ENCODE measurements around the gene IGSF3. TPM values are rescaled to one million over a fixed set of nuclear protein-coding genes. Genes with fewer than 3 reads are reported as not detected.

Gene IGSF3
- total and polyA plus RNA-seq, 2 experiments from 2014 or later: 7.3 to 37.8 TPM

DNA sequence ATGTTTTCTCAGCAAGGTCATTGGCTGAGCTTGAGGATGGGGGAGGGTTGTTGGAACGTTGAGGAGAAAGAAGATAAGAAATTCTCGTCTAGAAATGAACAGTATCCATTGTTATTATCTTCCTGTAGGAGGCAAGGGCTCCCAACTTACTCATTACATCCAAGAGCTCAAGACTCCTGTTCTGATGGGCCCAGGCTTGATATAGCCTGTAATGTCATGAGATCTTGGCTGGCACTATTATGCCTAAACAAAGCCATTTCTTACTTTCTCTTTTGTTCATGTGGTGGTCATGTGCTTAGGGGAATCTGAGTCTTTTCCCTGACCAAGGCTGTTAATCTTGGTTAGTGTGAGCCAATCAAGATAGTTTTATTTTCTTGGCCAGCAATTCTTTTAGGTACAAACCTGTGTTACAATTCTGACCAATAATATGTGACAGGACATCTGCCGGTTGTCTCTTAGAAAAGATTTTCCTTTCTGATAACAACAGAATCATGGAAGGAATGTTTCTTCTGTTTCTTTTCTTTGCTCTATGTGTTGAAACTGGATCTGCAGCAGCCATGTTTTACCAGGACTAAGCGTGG lies 15.2 kb upstream of the IGSF3 start (continued):
- no peak for TF ChIP-seq ZNF462 (CRISPR knock-in tag; IDR thresholded peaks at IDR 0.05)

- DNase-seq (ENCODE audit: low spot score) (no peak), ATAC-seq (no peak)
- Histone ChIP-seq H3K4me1 (ENCODE audit: insufficient read depth) (no peaks in the 10 kb centered on the region), H4K20me1 (replicated peaks; ENCODE audit: insufficient read depth) (no peaks in the 10 kb centered on the region), H3K79me2 (replicated peaks; ENCODE audit: insufficient read depth) (no peaks in the 10 kb centered on the region), H3K4me2 (no peak overlapping the region), H2AFZ (no peak overlapping the region), H3K9me2 (ENCODE audit: insufficient read depth) (peaks cover 7% of the 10 kb centered on the region; the same call in 1 of the 2 replicates), H3K27me3 (ENCODE audit: insufficient read depth) (no peaks in the 10 kb centered on the region), H3F3A (replicated peaks; ENCODE audit: low read depth) (no peaks in the 10 kb centered on the region), H3K36me3 (ENCODE audit: insufficient read depth) (no peaks in the 10 kb centered on the region), H3K4me3 (no peak overlapping the region), H3K27ac (ENCODE audit: low read depth) (no peak overlapping the region)
- H3K27me3 Mint-ChIP-seq (ENCODE audit: insufficient read depth, low read depth, poor library complexity): no peaks in the 10 kb centered on the region
- H3K4me1 Mint-ChIP-seq: no peaks in the 10 kb centered on the region; the same call in 2 of the 3 replicates
- no peak overlapping the region for H3K4me3 Mint-ChIP-seq
- H3K36me3 Mint-ChIP-seq (ENCODE audit: low read depth): no peaks in the 10 kb centered on the region
- no peaks in the 10 kb centered on the region for H3K9me3 Mint-ChIP-seq
- H3K27ac Mint-ChIP-seq: no peak overlapping the region
- TF ChIP-seq STAT1 (IDR thresholded peaks at IDR 0.05; ENCODE audit: unreplicated experiment): no peak
- peak; percentile 68 for TF ChIP-seq ZNF331 (CRISPR knock-in tag; IDR thresholded peaks at IDR 0.05; ENCODE audit: low read depth)
Measured at GRCh38 chr1:116681343-116681899, 13.9 kb upstream of the IGSF3 start.

DNA sequence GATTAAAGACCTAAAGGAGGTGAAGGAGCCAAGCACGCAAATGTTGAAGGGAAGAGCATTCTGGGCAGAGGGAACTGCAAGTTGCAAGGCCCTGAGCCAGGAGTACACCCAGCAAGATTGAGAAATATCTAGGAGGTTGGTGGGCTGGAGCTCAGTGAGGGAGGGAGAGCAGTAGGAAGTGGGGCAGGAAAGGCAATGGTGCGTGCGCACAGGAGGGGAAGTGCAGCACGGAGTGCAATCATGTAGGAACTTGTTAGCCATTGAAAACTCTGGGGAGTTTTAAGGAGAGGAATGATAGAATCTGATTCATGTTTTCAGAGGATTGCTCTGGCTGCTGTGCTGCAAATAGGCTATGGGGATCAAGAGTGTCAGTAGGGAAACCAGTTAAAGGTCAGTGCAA lies 13.2 kb upstream of the IGSF3 start:
- ATAC-seq: no peak
- H3K4me1 Mint-ChIP-seq: no peaks in the 10 kb centered on the region
- DNase-seq (ENCODE audit: low spot score): no peak
- H3K4me2 ChIP-seq: no peak overlapping the region
- H2AFZ ChIP-seq: no peak overlapping the region
- peaks cover 7% of the 10 kb centered on the region; the same call in 1 of the 2 replicates for H3K9me2 ChIP-seq (ENCODE audit: insufficient read depth)
- H3K27me3 ChIP-seq (ENCODE audit: insufficient read depth): no peaks in the 10 kb centered on the region
- H3K4me3 ChIP-seq: no peak overlapping the region
- H3K9me3 Mint-ChIP-seq: no peaks in the 10 kb centered on the region
- H3K27me3 Mint-ChIP-seq (ENCODE audit: insufficient read depth, low read depth, poor library complexity): peaks cover 3% of the 10 kb centered on the region
- no peaks in the 10 kb centered on the region for H4K20me1 ChIP-seq (replicated peaks; ENCODE audit: insufficient read depth)
- H3K27ac Mint-ChIP-seq: no peak overlapping the region
- H3K36me3 Mint-ChIP-seq (ENCODE audit: low read depth): no peaks in the 10 kb centered on the region
- H3F3A ChIP-seq (replicated peaks; ENCODE audit: low read depth): no peaks in the 10 kb centered on the region
- H3K4me1 ChIP-seq (ENCODE audit: insufficient read depth): no peaks in the 10 kb centered on the region
- no peaks in the 10 kb centered on the region for H3K79me2 ChIP-seq (replicated peaks; ENCODE audit: insufficient read depth)
- H3K36me3 ChIP-seq (ENCODE audit: insufficient read depth): no peaks in the 10 kb centered on the region
- no peak overlapping the region for H3K4me3 Mint-ChIP-seq
- no peak overlapping the region for H3K27ac ChIP-seq (ENCODE audit: low read depth)
- no peak for TF ChIP-seq EZH2phosphoT487 (IDR thresholded peaks at IDR 0.05; ENCODE audit: unreplicated experiment)
- no peak for TF ChIP-seq JUNB (IDR thresholded peaks at IDR 0.05; ENCODE audit: unreplicated experiment)
- TF ChIP-seq EZH2 (IDR thresholded peaks at IDR 0.05; ENCODE audit: low read depth, unreplicated experiment): no peak
- TF ChIP-seq, protein P1, sequence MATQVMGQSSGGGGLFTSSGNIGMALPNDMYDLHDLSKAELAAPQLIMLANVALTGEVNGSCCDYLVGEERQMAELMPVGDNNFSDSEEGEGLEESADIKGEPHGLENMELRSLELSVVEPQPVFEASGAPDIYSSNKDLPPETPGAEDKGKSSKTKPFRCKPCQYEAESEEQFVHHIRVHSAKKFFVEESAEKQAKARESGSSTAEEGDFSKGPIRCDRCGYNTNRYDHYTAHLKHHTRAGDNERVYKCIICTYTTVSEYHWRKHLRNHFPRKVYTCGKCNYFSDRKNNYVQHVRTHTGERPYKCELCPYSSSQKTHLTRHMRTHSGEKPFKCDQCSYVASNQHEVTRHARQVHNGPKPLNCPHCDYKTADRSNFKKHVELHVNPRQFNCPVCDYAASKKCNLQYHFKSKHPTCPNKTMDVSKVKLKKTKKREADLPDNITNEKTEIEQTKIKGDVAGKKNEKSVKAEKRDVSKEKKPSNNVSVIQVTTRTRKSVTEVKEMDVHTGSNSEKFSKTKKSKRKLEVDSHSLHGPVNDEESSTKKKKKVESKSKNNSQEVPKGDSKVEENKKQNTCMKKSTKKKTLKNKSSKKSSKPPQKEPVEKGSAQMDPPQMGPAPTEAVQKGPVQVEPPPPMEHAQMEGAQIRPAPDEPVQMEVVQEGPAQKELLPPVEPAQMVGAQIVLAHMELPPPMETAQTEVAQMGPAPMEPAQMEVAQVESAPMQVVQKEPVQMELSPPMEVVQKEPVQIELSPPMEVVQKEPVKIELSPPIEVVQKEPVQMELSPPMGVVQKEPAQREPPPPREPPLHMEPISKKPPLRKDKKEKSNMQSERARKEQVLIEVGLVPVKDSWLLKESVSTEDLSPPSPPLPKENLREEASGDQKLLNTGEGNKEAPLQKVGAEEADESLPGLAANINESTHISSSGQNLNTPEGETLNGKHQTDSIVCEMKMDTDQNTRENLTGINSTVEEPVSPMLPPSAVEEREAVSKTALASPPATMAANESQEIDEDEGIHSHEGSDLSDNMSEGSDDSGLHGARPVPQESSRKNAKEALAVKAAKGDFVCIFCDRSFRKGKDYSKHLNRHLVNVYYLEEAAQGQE (IDR thresholded peaks at IDR 0.05; ENCODE audit: unreplicated experiment): no peak
